ENCODE data around the gene TGFB2.

TGFB2 gene

DNA sequence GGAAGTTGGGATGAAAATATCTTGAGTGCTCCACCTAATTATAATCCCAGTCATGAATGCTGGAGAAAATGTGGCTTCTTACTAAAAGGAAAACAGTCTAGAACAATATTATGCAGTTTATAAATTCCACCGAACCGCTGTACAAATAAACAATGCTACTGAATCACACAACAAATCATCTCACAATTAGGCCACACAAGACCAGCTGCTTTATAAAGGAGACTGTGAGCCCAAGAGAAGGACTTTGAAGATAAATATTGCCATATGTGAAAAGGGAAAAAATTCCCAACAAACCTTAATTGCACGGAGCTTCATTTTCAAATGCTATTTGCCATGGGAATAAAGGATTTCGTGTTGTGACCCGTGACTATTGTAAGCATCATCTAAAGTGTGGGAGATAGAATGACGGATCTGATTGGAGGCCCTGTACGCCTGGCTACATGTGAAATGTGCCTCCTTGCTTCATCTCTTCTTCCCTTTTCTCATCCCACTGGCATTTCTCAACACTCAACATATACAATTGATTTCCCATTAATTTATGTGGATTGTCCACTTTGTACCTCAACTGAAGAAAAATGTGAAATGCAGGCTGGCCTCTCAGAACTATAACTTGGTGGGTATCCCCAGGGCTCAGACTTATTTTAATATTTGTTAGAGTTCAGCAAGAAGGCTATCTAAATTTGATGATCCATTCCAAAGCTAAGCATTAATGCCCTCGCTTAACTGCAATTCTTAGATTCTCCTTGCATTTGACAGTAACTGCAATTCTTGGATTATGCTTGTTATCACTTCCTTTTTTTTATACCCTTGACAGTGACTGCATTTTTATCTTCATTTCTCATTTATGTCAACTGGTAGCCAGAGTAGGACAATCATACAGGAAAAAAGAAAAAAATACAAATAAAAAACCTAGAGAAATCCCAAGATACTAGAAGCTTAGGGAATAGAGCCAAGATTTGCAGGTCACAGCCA lies 122.3 kb downstream of the TGFB2 start:
- DNase-seq, result no peak

DNA sequence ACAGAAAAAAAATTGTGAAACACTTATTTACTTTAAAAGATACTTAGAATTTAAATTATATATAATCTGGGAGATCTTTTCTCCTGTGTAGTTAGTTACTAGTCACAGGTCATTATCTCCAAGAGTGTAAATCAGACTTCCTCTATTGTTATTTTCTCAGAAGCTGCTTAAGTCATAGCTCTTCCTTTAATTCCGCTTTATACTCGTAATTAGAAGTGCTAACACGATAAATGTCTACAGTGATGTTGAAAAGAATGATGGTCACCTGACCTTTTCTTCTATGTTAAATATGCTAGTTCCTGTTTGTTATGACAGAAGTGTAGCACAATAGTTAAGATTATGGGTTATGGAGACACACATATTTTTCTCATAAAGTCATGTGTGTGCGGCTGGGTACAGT lies 123.6 kb downstream of the TGFB2 start:
- no peak for DNase-seq

DNA sequence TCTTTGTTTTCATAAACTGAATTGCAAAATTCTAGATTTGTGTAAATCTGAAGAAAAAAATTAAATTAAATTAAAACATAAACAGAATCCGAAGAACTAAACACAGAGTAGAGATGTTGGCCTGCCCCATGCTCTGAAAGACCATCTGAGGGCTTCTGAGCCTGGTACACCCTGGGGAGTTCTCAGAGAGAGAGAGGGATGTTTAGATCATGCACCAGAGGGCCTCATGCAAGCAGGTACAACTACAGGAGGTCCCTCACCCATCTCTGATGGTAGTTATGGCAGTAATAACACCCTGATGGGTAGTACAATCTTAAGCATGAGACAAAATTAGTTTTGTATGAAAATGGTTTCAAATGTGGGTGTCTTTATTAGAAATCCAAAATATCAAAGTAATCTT lies 127.7 kb downstream of the TGFB2 start:
- no peak for DNase-seq

DNA sequence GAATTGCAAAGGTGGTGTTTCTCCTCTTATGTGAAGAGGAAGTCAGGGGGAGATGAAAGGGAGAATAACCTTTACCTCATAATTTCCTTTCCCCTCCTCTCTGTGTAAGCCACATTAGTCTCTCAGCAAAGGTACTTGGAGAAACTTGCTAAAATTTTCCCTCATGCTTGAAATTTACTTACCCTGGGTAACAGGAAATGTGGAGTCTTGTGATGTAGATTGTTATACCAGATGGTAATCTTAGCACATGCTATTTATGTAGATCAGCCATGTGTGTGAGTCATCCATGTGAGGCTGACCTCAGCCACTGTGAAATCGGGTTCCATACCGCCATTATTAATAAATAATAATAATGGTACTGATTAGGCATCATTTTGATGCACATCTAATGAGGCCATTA lies 128.4 kb downstream of the TGFB2 start:
- DNase-seq, result no peak

DNA sequence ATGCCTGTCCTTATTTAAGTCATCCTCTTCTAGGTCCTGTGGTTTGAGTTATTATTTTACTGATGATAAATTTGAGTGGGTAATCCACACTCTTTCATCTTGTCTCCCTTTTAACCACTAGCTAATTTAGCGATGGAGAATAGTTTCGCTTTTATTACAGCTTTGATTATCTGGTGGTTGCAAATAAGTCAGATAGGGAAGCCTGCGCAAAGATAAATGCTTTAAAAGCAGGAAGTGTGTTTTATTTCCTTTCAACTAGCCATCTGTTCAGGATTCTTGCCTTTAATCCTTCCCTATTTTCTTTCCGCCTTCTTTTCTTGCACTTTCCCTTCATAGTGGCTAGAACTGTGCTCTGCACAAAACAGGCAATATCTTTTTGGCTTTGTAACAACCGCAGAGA lies 129.0 kb downstream of the TGFB2 start:
- no peak for DNase-seq

DNA sequence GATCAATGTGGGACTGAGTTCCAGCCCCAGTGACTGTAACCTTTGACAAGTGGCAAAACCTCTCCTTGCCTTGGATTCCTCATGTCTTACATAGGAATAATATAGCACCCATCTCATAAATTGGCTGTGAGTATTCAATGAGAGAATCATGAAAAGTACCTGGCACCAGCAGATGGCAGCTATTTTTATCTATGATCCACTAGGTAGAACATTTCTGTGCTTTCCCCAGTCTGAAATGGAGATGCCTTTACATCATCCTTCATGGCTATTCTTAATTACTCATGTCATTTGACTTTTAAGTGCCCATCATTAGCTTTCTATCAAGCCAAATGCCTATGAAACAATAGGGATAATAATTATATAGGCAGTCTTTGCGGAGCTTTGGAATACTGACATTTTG lies 130.1 kb downstream of the TGFB2 start:
- DNase-seq, result no peak

DNA sequence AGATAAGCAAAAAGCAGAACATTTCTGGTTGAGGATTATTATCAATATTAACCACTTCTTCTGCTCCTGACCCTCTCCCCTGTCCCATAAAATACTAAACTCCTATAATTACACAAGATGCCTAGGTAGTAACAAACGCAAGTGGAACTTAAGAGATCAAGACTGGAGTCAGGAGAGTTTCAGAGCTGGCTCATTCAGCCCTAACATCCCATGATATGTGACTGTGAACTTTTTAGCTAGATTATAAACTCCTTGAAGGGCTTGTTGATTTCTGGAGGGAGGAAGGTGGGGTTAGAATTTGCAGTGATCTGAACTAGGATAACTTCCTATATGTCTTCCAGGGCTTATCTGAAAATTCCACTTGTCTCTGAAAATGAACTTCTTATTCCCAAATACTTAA lies 130.6 kb downstream of the TGFB2 start:
- no peak for DNase-seq

DNA sequence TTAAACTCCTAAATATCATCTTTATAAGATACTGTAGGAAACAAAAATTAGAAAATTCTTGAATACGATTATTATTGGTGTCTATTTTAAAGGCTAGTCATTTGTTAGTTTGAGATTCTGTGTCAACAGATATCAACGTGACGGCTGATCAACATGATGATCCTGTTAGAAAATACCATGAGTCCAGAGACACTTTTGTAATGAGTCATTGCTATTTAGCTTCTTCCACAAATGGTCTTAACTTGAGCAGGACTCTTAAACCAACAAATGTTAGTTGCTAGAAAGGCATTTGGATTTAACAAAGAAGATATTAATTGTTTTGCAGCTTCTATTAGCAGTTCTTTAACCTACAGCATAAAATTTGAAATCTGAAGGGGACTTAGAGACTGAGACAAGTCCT lies 131.2 kb downstream of the TGFB2 start:
- no peak for DNase-seq

DNA sequence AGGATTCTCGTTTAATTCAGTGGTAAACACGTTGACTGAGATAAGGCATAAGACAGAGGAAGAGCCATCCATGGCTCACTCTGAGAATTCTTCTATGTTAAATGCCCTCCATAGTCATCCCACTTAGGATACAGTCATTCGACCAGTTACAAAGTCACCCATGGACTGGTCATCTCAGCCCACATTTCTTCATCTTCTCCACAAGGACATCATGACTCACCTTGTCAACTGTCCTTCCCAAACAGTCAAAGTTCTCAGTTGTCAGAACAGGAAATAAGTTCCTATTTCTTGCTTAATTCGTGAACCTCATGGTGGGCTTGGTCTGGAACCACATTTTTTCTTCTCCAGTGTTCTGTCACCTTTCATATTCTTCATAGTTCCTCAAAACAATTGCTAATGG lies 133.2 kb downstream of the TGFB2 start:
- no peak for DNase-seq

DNA sequence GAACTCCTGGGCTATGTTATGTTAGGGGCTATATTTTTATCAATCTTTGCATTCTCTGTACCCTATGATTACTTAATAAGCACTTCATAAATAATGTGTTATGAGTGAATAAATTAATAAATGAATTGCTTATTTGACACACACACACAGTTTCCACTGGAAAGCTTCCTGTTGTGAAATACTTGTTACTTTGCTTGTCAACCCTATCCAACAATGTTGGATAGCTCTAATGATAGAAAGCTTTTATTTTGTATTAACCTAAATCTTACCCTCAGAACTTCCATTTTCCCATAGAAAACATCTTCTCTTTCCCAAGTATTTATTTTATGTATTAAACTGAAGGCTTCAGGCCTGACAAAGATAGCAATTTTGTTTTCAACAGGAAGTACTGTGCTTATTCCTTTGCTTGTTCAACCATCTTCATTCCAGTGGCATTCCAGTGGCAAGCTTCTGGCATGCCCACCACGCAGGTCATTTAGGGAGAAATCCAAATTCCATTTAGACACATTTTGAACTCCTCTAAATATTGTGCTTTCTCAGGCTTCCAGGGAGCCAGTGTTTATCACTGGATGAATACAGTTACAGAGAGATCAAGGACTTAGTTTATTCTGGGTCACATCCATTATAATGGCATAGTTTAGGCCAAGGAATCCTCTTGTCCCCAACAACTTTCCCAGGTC lies 134.4 kb downstream of the TGFB2 start:
- no peak for DNase-seq

DNA sequence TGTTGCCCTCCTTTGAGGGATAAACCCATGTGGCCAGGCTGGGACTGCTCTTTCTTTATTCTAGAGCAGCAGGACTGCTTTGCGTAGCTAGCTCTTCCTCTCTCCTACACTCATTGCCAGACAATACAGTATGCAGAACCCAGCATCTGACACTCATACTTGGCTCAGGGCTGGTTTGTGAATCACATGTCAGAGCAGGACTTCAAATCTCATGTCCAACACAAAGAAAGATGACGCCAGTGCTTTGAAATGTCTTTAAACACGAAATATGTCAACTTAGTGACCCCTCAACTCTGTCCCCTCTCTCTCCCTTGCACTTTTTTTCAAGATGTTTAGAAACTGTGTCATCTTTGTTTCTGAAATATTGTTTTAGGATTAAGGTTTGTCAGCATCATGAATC lies 135.0 kb downstream of the TGFB2 start:
- DNase-seq, result no peak

DNA sequence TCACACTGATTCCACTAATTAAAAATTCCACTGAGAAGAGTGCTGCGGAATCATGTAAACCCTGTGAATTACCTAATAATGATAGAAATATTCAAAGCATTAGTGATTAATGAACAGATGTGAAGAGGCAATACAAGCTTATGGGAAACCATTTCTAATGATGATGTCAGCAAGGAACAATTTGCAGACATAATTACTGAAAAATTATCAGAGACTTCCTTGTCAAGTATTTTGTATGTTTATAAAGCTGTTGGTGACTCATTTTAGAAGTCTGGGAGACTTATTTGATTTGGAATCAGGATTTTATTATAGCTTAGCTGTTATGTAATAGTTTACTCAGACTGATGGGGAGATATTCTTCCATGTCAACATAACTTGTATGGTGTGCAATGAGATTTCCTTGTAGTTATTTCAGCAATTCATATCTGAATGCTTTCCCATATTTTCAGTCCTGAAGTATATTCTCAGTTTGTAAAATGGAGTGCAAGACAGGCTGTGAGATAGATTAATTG lies 135.5 kb downstream of the TGFB2 start:
- no peak for DNase-seq

DNA sequence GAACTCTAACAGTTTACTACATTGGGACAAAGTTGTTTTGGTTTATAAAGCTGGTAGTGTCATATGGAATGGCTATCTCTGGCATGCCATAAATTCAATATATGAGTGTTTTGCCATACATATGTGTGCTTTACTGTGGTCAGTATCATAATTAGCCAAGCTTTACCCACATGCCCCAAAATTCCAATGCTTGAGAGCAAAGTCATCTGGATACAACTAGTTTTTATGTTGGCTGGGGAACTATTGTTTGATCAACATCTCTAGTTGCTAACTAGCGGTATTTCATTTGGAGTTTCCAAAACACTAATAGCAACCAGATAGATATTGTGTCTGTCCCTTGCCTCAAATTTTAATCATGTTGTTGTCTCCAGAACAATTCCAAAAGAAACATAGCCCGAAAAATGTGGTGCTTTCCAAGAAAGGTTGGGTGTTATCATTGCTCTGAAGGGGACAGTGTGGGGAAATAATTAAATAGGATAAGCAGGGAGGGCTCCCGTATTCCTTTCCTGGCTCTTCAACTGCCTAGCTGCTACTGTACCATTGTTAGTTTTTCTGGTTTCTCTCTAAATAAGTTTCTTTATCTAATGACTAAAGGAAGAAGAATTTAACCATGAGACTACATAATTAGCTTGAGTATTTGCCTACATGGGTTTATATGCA lies 136.1 kb downstream of the TGFB2 start:
- no peak for DNase-seq

DNA sequence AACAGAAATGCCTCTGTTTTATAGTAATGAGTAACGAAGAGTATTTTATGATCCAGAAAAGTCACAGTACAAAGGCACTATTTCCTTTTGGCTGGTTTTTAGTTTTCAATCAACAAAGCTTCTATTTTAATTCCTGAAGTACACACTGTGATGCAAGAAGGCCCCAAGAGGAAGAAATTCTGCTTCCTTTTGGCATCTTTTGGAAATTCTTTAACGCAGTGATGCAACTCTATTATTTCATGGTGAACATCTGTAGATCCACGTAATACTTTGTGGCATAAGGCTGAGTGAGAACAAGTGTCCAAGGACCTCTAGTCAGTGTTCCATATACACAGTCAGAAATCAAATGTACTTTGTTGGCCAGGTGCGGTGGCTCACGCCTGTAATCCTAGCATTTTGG lies 137.5 kb downstream of the TGFB2 start:
- DNase-seq, result no peak

DNA sequence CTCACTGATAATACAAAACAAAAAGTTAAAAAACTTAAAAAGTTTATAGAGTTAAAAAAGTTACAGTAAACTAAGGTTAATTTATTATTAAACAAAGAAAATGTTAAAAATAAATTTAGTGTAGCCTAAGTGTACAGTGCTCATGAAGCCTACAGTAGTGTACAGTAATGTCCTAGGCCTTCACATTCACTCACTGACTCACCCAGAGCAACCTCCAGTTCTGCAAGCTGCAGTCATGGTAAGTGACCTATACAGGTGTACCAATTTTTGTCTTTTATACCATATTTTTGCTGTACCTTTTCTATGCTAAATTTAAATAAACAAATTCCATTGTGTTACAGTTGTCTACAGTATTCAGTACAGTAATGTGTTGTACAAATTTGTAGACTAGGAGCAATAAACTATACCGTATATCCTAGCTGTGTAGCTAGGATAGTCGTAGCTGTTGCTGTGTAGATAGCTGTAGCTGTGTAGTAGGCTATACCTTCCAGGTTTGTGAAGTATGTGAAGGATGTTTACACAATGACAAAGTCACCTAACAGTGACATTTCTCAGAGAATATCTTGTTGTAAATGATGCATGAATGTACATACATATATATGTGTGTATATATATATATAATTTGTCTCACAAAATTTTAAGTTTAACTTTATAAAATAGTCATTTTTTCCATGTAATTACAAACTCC lies 140.2 kb downstream of the TGFB2 start:
- no peak for DNase-seq

DNA sequence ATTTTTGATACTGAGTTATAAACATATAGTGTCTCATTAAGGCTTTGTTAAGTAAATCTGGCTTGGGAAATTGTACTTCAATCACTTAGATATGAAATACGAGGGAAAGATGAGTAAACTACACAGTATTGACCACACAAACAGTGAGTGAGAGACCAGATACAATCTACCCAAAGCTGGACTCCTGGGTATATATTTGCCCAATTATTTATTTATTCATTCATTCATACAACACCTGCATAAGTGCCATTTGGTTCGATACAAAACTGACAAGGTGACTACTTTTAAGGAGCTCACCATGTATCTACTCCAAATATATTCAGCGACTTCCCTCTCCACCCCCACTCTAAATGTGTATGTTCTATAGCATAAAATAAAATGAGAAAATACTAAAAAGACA lies 143.4 kb downstream of the TGFB2 start:
- DNase-seq, result no peak

DNA sequence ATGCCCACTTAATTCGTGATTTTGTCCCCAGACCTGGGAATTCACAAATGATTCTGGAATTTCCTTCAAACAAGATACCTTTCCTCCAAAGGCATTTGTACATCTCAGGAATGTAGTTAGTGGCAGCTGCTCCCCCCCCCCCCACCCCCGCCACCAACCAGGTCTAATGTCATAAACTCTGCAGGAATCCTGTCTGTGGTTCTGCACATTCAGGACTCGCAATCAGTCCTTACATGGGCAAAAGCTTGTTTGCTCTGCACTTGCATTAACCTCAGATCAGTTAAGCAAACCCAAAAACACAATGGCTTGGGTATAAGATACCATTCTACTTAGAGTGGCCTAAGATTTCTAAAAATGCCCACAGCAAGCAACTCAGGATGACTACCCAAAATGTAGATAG lies 143.8 kb downstream of the TGFB2 start:
- no peak for DNase-seq

DNA sequence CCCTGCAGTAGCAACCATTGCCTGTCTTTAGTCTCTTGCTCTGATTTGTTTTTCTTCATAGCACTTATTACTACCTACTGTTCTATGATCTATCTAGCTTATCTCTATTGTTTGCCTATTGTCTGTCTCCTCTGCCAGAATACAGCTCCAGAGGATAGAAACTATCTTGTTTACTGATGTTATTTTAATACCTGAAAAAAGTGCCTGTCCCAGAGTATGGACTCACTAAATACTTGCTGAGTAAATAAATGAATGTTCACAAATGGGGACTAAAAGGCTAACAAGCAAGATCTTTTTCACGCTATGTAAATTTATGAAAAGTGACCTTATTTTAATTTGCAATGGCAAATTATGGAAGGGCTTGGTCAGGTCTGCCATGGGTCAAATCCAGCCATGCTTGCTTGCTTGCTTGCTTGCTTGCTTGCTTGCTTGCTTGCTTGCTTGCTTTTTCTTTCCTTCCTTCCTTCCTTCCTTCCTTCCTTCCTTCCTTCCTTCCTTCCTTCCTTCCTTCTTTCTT lies 145.3 kb downstream of the TGFB2 start:
- no peak for DNase-seq

DNA sequence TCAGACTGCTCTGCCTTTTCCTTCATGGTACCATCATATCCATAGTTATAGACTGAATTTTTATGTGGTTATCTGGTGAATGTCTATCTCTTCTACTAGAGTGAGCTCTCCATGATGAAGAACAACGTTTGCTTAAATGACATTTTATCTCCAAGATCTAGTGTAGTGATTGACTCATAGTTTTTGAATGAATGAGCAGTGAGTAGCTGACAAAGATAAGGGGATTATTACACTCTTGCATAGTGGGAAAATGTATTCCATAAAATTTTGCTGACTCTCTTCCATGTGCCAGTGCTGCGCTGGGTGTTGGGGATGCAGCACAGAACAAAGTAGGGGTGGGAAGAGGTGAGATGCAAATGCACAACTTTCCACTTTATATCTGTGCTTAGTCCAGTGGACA lies 147.7 kb downstream of the TGFB2 start:
- DNase-seq, result no peak

DNA sequence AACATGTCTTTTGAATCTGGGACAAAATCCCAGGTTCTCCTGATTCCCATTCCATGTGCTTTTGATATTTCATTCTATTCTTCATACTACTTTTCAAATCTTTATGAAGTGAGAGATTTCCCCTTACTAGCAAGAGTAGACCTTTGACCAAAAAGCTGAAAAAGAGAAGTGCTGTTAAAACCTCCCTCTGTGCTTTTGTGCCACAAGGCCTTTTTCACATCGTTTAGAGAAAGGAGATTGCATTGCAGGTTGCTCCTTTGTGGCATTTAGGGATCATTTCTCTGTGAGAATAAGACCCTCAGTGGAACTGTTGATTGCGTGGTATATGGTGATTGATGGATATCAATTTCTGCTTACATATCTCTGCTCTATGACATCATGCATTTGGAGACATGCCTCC lies 148.8 kb downstream of the TGFB2 start:
- DNase-seq, result no peak
